Measurements from ENCODE around the gene STARD10.

Gene STARD10

GRCh38 chr11:72767203-72768062 is 26.4 kb downstream of the STARD10 start:
- TF ChIP-seq TAF1 (IDR thresholded peaks at IDR 0.05; ENCODE audit: borderline replicate concordance, insufficient read depth, low read length) (no peak), REST (IDR thresholded peaks at IDR 0.05; ENCODE audit: insufficient read depth in 1 of 2, low read depth in 2 of 2, low read length in 2 of 2) (no peak), FOXP2 (optimal IDR thresholded peaks at IDR 0.05; ENCODE audit: borderline replicate concordance, extremely low read depth, extremely low read length, insufficient read depth) (no peak), SIN3A (IDR thresholded peaks at IDR 0.05; ENCODE audit: borderline replicate concordance, insufficient read depth, low read length) (no peak), POLR2AphosphoS5 (IDR thresholded peaks at IDR 0.05; ENCODE audit: low read depth, low read length) (no peak)

- TF ChIP-seq REST (IDR thresholded peaks at IDR 0.05; ENCODE audit: insufficient read depth in 1 of 2, low read depth in 2 of 2, low read length in 2 of 2) (no peak), TAF1 (IDR thresholded peaks at IDR 0.05; ENCODE audit: borderline replicate concordance, insufficient read depth, low read length) (no peak), FOXP2 (optimal IDR thresholded peaks at IDR 0.05; ENCODE audit: borderline replicate concordance, extremely low read depth, extremely low read length, insufficient read depth) (no peak), SIN3A (IDR thresholded peaks at IDR 0.05; ENCODE audit: borderline replicate concordance, insufficient read depth, low read length) (no peak), POLR2AphosphoS5 (IDR thresholded peaks at IDR 0.05; ENCODE audit: low read depth, low read length) (no peak)
Observed at GRCh38 chr11:72766152-72766902, 27.5 kb downstream of the STARD10 start.

- TF ChIP-seq TAF1 (IDR thresholded peaks at IDR 0.05; ENCODE audit: borderline replicate concordance, insufficient read depth, low read length) (no peak), SIN3A (IDR thresholded peaks at IDR 0.05; ENCODE audit: borderline replicate concordance, insufficient read depth, low read length) (no peak)
Observed at GRCh38 chr11:72764503-72764902, 29.3 kb downstream of the STARD10 start.

- no peak for TF ChIP-seq POLR2AphosphoS5 (IDR thresholded peaks at IDR 0.05; ENCODE audit: low read depth, low read length)
- no peak for TF ChIP-seq SIN3A (IDR thresholded peaks at IDR 0.05; ENCODE audit: borderline replicate concordance, insufficient read depth, low read length)
- no peak for TF ChIP-seq FOXP2 (optimal IDR thresholded peaks at IDR 0.05; ENCODE audit: borderline replicate concordance, extremely low read depth, extremely low read length, insufficient read depth)
- no peak for TF ChIP-seq TAF1 (IDR thresholded peaks at IDR 0.05; ENCODE audit: borderline replicate concordance, insufficient read depth, low read length)
- TF ChIP-seq REST (IDR thresholded peaks at IDR 0.05; ENCODE audit: insufficient read depth in 1 of 2, low read depth in 2 of 2, low read length in 2 of 2) = no peak
Observed at GRCh38 chr11:72763823-72764222, 30.0 kb downstream of the STARD10 start.

GRCh38 chr11:72762641-72763304 is 31.1 kb downstream of the STARD10 start:
- no peak for TF ChIP-seq POLR2AphosphoS5 (IDR thresholded peaks at IDR 0.05; ENCODE audit: low read depth, low read length)
- no peak for TF ChIP-seq REST (IDR thresholded peaks at IDR 0.05; ENCODE audit: insufficient read depth in 1 of 2, low read depth in 2 of 2, low read length in 2 of 2)
- no peak for TF ChIP-seq FOXP2 (optimal IDR thresholded peaks at IDR 0.05; ENCODE audit: borderline replicate concordance, extremely low read depth, extremely low read length, insufficient read depth)
- TF ChIP-seq SIN3A (IDR thresholded peaks at IDR 0.05; ENCODE audit: borderline replicate concordance, insufficient read depth, low read length) = no peak
- no peak for TF ChIP-seq TAF1 (IDR thresholded peaks at IDR 0.05; ENCODE audit: borderline replicate concordance, insufficient read depth, low read length)

All from PFSK-1 (cell line).